H1 (cell line): ENCODE data around the gene GALNT6. TPM values are rescaled to one million over a fixed set of nuclear protein-coding genes. Genes with fewer than 3 reads are reported as not detected.

ENCODE experiments used
- BRCA1 ChIP-seq: IDR thresholded peaks from 2 replicates; pipeline ENCODE4 v1.6.1; 2012; ENCODE audit warnings: low read depth, low read length, improper control_type of control experiment
- CBX8 ChIP-seq: fragments of 300-800, 300-1000 bp; sonication (generic); IDR thresholded peaks from 2 replicates; pipeline ENCODE4 v1.7.1; 2016; ENCODE audit warnings: low read depth, low read length, borderline replicate concordance
- GTF2F1 ChIP-seq: IDR thresholded peaks from 2 replicates; pipeline ENCODE4 v1.6.1; 2012; ENCODE audit warnings: low read depth, low read length, improper control_type of control experiment, borderline replicate concordance
- JUND ChIP-seq: IDR thresholded peaks from 2 replicates; pipeline ENCODE4 v1.6.1; 2011; ENCODE audit warnings: mild to moderate bottlenecking, improper control_type of control experiment, low read length
- MAX ChIP-seq: IDR thresholded peaks from 2 replicates; pipeline ENCODE4 v1.6.1; 2012; ENCODE audit warnings: inconsistent platforms
- PHF8 ChIP-seq: fragments of 200-600 bp; sonication (generic); conservative IDR thresholded peaks from 2 replicates; pipeline ENCODE4 v1.7.1; 2012; ENCODE audit warnings: low read depth, mild to moderate bottlenecking, inconsistent platforms, low read length, moderate library complexity
- POLR2A ChIP-seq, 2 experiments: IDR thresholded peaks; 1 replicate in 1 of 2; 2 replicates in 1 of 2; pipeline ENCODE4 v1.6.1; 2011; ENCODE audit warnings: low read depth in 2 of 2, low read length in 2 of 2, mild to moderate bottlenecking in 2 of 2; ENCODE audit errors: control extremely low read depth in 1 of 2
- RAD21 ChIP-seq, 2 experiments: IDR thresholded peaks in 1 of 2; conservative IDR thresholded peaks in 1 of 2; 2 replicates each; pipeline ENCODE4 v1.6.1; 2011; ENCODE audit warnings: low read depth in 2 of 2, low read length in 2 of 2, improper control_type of control experiment in 1 of 2, inconsistent platforms in 1 of 2, mild to moderate bottlenecking in 1 of 2, moderate library complexity in 1 of 2
- RFX5 ChIP-seq: IDR thresholded peaks from 2 replicates; pipeline ENCODE4 v1.6.1; 2011; ENCODE audit warnings: low read depth, low read length, improper control_type of control experiment, borderline replicate concordance
- TAF1 ChIP-seq: IDR thresholded peaks from 2 replicates; pipeline ENCODE4 v1.6.1; 2011; ENCODE audit warnings: mild to moderate bottlenecking, low read depth, low read length
- TEAD4 ChIP-seq: IDR thresholded peaks from 2 replicates; pipeline ENCODE4 v1.6.1; 2012; ENCODE audit warnings: low read depth, low read length, inconsistent platforms, mixed read lengths
- polyA plus RNA-seq, 7 experiments: library from polyadenylated mRNA; depleted of rRNA in 3 of 7; stranded (reverse) in 5 of 7; unstranded in 2 of 7; fragments of >200 nt in 5 of 7; fragments of 200-250 nt in 2 of 7; gene quantifications; 1 replicate in 5 of 7; 2 replicates in 1 of 7; 4 replicates in 1 of 7; pipeline versions ENCODE4 v1.2.1 to v1.2.3, GENCODE V29; 2011 to 2013; ENCODE audit warnings: missing spikeins in 2 of 7, mixed read lengths in 2 of 7
- total RNA-seq: library from RNA; stranded (reverse); fragmentation: NEBNext Ultra II Directional; extraction: Animal tissue kit (Norgen Biotek cat#: 25700); gene quantifications from 2 replicates; pipeline ENCODE4 v1.2.1, GENCODE V29; 2021

The GALNT6 gene
- total and polyA plus RNA-seq, 2 of the 8 experiments (the other 6 are each of a cell fraction or from before 2014, with no cell fraction given), result 5.8 to 10.7 TPM

GRCh38 chr12:51320311-51320694 lies 70.9 kb downstream of the GALNT6 start (continued):
- TF ChIP-seq PHF8 (no peak), RAD21 (IDR thresholded peaks at IDR 0.05 in 1 of 2, conservative IDR thresholded peaks at IDR 0.05 in 1 of 2; ENCODE audit: low read depth in 2 of 2, low read length in 2 of 2) (no peak), GTF2F1 (no peak), JUND (no peak), BRCA1 (no peak), RFX5 (no peak), TEAD4 (no peak), CBX8 (no peak), POLR2A (IDR thresholded peaks at IDR 0.05; ENCODE audit: control extremely low read depth in 1 of 2, low read depth in 2 of 2, low read length in 2 of 2) (no peak), TAF1 (no peak), MAX (no peak)
